ENCODE data around the gene GPBP1L1.

The GPBP1L1 gene

DNA sequence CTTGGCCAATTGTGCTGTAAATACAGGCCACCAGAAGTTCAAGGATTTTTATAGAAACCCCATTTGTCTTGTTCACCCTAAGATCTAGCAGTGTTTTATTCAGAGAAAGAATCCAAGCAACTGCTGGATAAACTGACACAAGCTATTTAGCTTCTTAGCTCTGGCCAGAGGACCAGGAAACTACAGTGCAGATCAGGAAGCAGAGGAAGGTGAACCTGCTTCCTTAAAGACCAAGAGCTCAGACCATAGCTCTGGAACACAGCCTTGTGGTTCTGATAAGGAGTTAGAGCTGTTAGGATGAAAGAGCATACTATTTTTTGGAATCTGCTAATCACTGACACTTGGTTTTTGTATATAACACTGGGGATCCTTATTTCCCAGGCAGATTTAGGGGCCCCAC is 57.3 kb downstream of the GPBP1L1 start:
- no peak for DNase-seq (ENCODE audit: low read depth)
- no peak overlapping the region for H3K9ac ChIP-seq (ENCODE audit: low read length)
- H3K4me3 ChIP-seq (ENCODE audit: low read length), result no peak overlapping the region
- peaks cover 75% of the 10 kb centered on the region for H3K36me3 ChIP-seq (ENCODE audit: control insufficient read depth, insufficient read depth, low read length, severe bottlenecking)
- no peaks in the 10 kb centered on the region for H3K9me3 ChIP-seq (ENCODE audit: control insufficient read depth, low read length)
- H3K27me3 ChIP-seq (replicated peaks; ENCODE audit: control insufficient read depth, insufficient read depth, low read length), result no peaks in the 10 kb centered on the region
- H3K4me1 ChIP-seq (ENCODE audit: control insufficient read depth, insufficient read depth, low read length), result no peaks in the 10 kb centered on the region

DNA sequence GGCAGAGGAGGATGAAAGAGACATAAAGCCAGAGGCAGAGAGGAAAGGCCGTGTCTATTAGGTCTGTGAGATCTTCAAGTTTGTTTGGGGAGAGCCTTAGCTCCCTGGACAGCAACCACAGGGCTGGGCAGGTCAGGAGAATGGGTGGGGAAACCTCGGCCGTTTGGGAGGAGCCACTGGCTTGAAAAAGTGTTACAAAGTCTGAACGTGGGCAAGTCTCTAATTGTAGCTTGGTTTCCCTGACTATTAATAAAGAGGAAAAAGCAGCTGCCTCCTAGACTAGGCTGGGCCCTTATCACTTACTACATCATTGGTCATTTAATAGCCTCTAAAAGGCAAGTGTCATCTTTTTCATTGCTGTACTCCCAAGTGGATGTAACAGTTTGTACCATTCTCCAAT is 62.4 kb downstream of the GPBP1L1 start, which contains the start of gene CCDC17:
CCDC17 (minus strand) TSS at position 83 of the 400 bp plus-strand sequence. CDS start 145 bp downstream, outside the sequence.
- Histone ChIP-seq H3K4me3 (ENCODE audit: low read length) (no peak within 1 kb of the TSS), H3K27me3 (replicated peaks; ENCODE audit: control insufficient read depth, insufficient read depth, low read length) (no peaks in the 10 kb centered on the region), H3K4me1 (ENCODE audit: control insufficient read depth, insufficient read depth, low read length) (peaks cover 5% of the 10 kb centered on the region), H3K9ac (ENCODE audit: low read length) (peak within 1 kb of the TSS; percentile 40), H3K36me3 (ENCODE audit: control insufficient read depth, insufficient read depth, low read length, severe bottlenecking) (peaks cover 27% of the 10 kb centered on the region), H3K9me3 (ENCODE audit: control insufficient read depth, low read length) (no peaks in the 10 kb centered on the region)
- DNase-seq (ENCODE audit: low read depth), result no peak

DNA sequence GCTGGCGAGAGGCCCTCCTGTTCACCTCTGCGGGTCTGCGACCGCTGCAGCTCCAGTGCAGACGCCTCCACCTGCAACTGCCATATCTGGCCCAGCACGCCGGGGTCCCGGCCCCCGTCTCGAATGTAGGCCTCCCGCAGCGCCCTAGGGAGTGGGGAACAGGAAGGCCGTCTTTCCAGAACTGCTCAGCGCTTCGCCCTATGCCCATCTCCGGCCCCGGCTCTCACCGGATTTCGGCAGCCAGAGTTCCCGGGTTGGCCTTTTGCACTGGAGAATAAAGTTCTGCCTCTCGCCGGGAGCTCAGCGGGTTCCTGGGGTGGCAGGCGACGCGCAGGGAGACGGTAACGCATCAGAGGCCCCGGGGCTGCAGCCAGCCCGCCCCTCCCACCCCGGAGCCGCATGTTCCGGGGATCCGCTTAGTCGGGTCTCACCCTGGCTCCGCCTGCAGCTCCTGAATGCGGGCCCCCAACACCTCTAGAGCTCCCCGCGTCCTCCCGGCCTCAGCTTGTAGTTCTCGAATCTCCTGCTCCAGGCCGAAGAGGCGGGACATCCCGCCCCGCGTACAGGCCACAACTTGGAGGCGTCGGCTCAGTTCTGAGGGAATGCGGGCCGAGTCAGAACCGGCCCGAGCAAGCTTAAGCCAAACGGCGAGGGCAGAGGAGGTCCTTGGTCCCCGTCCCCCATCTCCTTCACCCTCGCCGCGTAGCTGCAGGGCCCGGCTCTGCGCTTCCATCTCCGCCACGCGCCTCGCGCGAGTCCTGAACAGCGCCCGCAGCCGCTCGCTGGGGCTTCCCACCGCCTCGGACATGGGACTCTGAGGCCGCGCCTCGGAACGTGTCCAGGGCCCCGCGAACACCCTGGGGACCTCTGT is 63.6 kb downstream of the GPBP1L1 start:
- no peaks in the 10 kb centered on the region for H3K27me3 ChIP-seq (replicated peaks; ENCODE audit: control insufficient read depth, insufficient read depth, low read length)
- H3K9ac ChIP-seq (ENCODE audit: low read length), result peak overlapping the region; percentile 40
- H3K36me3 ChIP-seq (ENCODE audit: control insufficient read depth, insufficient read depth, low read length, severe bottlenecking), result peaks cover 25% of the 10 kb centered on the region
- no peak for DNase-seq (ENCODE audit: low read depth)
- H3K4me3 ChIP-seq (ENCODE audit: low read length), result no peak overlapping the region
- H3K4me1 ChIP-seq (ENCODE audit: control insufficient read depth, insufficient read depth, low read length), result peaks cover 5% of the 10 kb centered on the region
- H3K9me3 ChIP-seq (ENCODE audit: control insufficient read depth, low read length), result no peaks in the 10 kb centered on the region

DNA sequence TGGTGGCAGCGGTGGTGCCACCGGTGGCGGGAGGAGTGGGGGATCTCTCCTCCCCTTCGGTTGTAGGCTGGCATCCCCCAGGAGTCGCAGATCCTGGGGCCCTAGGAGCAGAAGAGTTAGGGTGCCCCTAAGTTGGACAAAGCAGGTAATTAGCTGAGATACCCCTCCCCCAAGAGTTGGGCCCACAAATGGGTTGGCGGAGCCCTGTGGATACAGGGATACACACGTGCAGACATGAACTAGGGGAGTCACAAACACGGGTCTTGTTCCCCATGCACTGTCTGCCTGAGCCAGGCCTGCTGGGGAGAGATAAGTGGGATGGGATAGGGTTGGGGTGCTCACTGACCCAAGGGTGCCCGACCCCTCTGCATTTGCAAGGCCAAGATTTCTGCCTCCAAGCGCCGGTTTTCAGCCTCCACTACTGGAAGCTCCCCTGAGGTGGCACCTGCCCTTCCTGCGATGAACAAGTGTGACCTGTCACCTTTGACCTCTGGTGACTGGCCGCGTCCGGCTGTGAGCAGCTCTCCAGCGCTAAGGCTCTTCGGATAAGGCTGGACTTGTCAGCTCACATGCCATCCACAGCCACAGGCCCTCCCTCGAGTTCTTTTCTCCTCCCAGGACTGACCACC is 64.3 kb downstream of the GPBP1L1 start:
- H3K9me3 ChIP-seq (ENCODE audit: control insufficient read depth, low read length), result no peaks in the 10 kb centered on the region
- peaks cover 5% of the 10 kb centered on the region for H3K4me1 ChIP-seq (ENCODE audit: control insufficient read depth, insufficient read depth, low read length)
- no peak overlapping the region for H3K4me3 ChIP-seq (ENCODE audit: low read length)
- H3K36me3 ChIP-seq (ENCODE audit: control insufficient read depth, insufficient read depth, low read length, severe bottlenecking), result peaks cover 25% of the 10 kb centered on the region
- peak overlapping the region; percentile 40 for H3K9ac ChIP-seq (ENCODE audit: low read length)
- no peaks in the 10 kb centered on the region for H3K27me3 ChIP-seq (replicated peaks; ENCODE audit: control insufficient read depth, insufficient read depth, low read length)
- no peak for DNase-seq (ENCODE audit: low read depth)

DNA sequence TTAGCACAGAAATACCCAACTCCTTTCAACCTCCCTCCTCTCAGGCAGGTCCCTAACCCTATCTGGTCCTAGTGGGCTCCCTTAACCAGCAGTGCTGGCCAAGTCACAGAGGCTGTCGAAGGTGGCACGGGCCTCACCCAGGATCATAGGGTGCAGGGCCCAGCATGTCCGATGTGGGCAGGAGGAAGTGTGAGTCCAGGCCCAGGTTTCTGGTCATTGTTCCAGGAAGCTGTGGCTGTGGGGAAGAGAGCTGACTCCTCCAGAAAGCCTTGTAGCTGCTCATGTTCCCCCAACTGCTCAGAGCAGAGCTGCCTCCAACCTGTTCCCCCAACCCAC is 64.9 kb downstream of the GPBP1L1 start:
- peaks cover 27% of the 10 kb centered on the region for H3K36me3 ChIP-seq (ENCODE audit: control insufficient read depth, insufficient read depth, low read length, severe bottlenecking)
- no peaks in the 10 kb centered on the region for H3K27me3 ChIP-seq (replicated peaks; ENCODE audit: control insufficient read depth, insufficient read depth, low read length)
- H3K9me3 ChIP-seq (ENCODE audit: control insufficient read depth, low read length), result no peaks in the 10 kb centered on the region
- DNase-seq (ENCODE audit: low read depth), result no peak
- H3K4me3 ChIP-seq (ENCODE audit: low read length), result no peak overlapping the region
- peaks cover 5% of the 10 kb centered on the region for H3K4me1 ChIP-seq (ENCODE audit: control insufficient read depth, insufficient read depth, low read length)
- H3K9ac ChIP-seq (ENCODE audit: low read length), result no peak overlapping the region

DNA sequence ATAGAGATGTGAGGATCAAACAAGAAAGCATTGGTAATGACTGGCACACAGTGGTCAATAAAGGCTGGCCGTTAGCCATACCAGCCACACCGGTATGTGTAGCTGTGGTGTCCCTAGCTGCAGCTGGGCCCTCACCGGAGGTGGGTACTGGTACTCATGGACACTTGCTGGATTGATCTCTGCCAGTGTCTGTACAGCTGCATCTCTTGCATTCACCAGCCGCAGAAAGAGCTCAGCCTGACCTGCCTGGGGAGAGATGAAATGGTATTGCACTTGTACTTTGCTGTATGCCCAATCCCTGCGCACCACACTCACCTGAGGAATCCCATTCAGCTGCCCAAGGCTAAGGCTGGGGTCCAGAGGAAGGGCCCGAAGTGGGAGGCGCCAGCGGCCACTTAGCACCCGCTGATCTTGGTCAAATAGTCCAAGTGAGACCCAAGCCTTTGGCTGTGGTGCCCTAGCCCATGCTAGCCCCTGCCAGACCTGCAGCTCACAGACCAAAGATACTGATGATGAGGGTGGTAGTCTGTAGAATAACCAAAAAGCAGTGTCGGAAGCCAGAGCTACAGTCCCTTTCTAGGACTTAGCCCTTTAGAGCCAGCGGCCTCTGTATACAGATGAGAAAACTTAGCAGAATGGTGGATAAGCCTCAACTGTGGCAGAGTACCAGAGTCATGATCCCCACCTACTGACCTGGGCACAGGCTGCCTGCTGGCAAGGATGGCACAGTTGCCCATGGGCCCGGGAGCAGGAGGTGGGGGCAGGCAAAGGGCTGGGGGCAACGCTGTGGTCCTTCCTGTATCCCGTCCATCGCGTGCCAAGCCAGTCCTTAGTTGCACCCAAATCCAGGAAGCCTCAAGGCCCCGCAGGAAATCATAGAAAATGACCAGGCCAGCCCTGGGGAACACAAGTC is 65.5 kb downstream of the GPBP1L1 start:
- Histone ChIP-seq H3K36me3 (ENCODE audit: control insufficient read depth, insufficient read depth, low read length, severe bottlenecking) (peaks cover 31% of the 10 kb centered on the region), H3K4me3 (ENCODE audit: low read length) (no peak overlapping the region), H3K27me3 (replicated peaks; ENCODE audit: control insufficient read depth, insufficient read depth, low read length) (no peaks in the 10 kb centered on the region), H3K9ac (ENCODE audit: low read length) (no peak overlapping the region), H3K9me3 (ENCODE audit: control insufficient read depth, low read length) (no peaks in the 10 kb centered on the region), H3K4me1 (ENCODE audit: control insufficient read depth, insufficient read depth, low read length) (peaks cover 5% of the 10 kb centered on the region)
- no peak for DNase-seq (ENCODE audit: low read depth)

DNA sequence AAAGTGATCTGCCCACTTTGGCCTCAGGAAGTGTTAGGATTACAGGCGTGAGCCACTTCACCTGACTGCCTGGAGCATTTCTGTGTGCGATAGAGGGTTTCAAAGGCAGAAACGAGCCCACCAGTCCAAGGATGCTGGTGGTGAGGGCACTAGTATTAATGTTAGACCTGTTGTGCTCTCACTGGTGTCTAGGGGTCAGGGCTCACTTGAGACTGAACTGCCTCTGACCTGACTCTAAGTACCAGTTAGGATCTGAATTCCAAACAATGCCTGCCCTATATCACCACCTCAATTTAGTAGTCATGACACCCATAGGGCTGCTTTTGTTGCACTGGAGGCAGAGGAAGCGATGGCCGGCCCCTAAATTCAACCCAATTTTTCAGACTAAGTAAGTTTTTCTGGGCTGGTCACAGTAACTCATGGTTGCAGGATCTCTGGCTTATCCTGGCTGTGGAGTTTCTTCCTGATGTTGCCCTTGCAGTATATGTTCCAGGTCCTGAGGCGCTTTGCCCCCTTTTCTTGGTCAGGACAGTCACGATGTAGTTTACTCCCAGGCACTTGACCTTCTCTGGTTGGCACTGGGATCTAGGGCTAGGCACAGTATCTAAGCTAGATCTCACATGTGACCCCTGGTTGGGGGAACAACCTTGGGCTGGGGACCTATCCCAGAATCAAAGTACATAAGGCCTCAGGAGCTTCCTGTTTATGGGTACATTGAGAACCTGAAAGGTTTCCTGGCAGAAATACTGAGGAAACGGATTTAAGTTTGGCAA is 67.0 kb downstream of the GPBP1L1 start:
- Histone ChIP-seq H3K4me3 (ENCODE audit: low read length) (no peak overlapping the region), H3K36me3 (ENCODE audit: control insufficient read depth, insufficient read depth, low read length, severe bottlenecking) (peaks cover 41% of the 10 kb centered on the region), H3K4me1 (ENCODE audit: control insufficient read depth, insufficient read depth, low read length) (peaks cover 5% of the 10 kb centered on the region), H3K27me3 (replicated peaks; ENCODE audit: control insufficient read depth, insufficient read depth, low read length) (no peaks in the 10 kb centered on the region), H3K9ac (ENCODE audit: low read length) (no peak overlapping the region), H3K9me3 (ENCODE audit: control insufficient read depth, low read length) (no peaks in the 10 kb centered on the region)
- DNase-seq (ENCODE audit: low read depth), result no peak

DNA sequence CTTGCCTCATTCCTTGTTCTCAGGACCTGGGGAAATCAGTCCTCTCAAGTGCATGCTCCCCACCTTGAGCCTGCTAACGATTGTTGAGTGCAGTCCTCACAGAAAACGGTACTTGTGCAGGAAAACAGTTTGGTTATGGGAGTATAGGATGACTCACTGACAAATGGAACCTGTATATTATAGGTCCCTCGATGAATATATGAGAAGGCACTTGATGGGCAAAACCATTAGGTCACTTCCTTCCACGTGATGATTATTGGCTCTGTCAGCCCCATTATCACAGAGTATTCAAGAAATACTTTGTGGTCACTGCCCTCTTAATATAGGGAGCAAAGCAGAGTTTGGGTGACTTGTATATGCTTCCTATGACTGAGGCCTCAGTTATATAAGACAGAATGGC is 68.7 kb downstream of the GPBP1L1 start:
- Histone ChIP-seq H3K36me3 (ENCODE audit: control insufficient read depth, insufficient read depth, low read length, severe bottlenecking) (peaks cover 52% of the 10 kb centered on the region), H3K4me1 (ENCODE audit: control insufficient read depth, insufficient read depth, low read length) (no peaks in the 10 kb centered on the region), H3K9ac (ENCODE audit: low read length) (no peak overlapping the region), H3K9me3 (ENCODE audit: control insufficient read depth, low read length) (no peaks in the 10 kb centered on the region), H3K4me3 (ENCODE audit: low read length) (no peak overlapping the region), H3K27me3 (replicated peaks; ENCODE audit: control insufficient read depth, insufficient read depth, low read length) (no peaks in the 10 kb centered on the region)
- no peak for DNase-seq (ENCODE audit: low read depth)

DNA sequence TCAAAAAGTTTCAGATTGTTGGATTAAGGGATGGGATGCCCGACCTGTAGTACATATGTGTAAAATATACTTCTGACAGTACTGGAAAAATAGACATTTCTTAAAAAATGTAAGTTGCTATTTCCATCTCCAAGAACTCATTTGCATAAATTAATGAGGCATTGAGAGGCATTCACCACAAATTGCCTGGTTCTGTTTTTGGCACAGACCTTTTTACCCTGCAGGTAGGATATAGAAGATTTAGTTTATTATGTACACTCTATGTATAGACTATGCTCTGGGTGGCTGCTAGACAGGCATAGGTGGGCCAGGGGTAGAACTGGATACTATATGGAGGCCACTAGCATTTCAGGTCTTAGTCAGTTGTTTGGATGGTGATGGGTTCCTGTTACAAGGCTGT is 70.4 kb downstream of the GPBP1L1 start:
- Histone ChIP-seq H3K4me3 (ENCODE audit: low read length) (no peak overlapping the region), H3K9ac (ENCODE audit: low read length) (no peak overlapping the region), H3K36me3 (ENCODE audit: control insufficient read depth, insufficient read depth, low read length, severe bottlenecking) (peaks cover 52% of the 10 kb centered on the region), H3K9me3 (ENCODE audit: control insufficient read depth, low read length) (no peaks in the 10 kb centered on the region), H3K4me1 (ENCODE audit: control insufficient read depth, insufficient read depth, low read length) (no peaks in the 10 kb centered on the region), H3K27me3 (replicated peaks; ENCODE audit: control insufficient read depth, insufficient read depth, low read length) (no peaks in the 10 kb centered on the region)
- DNase-seq (ENCODE audit: low read depth), result no peak

DNA sequence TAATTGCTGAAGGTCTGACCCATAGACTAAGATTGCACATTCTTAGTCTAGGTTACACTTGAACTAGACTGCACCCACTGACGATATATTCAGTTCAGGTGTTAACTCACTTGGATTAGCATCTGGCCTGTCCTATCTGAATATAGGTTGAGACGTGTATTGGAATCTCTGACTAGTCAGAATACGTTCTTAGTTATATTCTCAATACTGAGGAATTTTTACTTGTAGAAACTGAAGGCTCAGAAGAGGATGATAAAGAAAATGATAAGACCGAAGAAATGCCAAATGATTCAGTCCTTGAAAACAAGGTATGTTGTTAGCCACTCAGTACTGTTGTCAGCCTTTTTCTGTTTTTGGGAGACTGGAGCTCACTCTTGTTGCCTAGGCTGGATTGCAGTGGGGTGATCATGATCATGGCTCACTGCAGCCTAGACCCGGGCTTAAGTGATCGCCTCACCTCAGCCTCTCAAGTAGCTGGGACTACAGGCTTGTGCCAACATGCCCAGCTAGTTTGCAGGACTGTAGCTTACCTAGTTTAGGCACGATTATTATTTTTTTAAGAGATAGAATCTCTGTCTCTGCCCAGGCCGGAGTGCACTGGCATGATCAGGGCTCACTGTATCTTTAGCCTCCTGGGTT is 73.3 kb downstream of the GPBP1L1 start:
- no peaks in the 10 kb centered on the region for H3K9me3 ChIP-seq (ENCODE audit: control insufficient read depth, low read length)
- H3K4me1 ChIP-seq (ENCODE audit: control insufficient read depth, insufficient read depth, low read length), result no peaks in the 10 kb centered on the region
- no peak overlapping the region for H3K9ac ChIP-seq (ENCODE audit: low read length)
- DNase-seq (ENCODE audit: low read depth), result no peak
- H3K36me3 ChIP-seq (ENCODE audit: control insufficient read depth, insufficient read depth, low read length, severe bottlenecking), result peaks cover 52% of the 10 kb centered on the region
- no peaks in the 10 kb centered on the region for H3K27me3 ChIP-seq (replicated peaks; ENCODE audit: control insufficient read depth, insufficient read depth, low read length)
- H3K4me3 ChIP-seq (ENCODE audit: low read length), result no peak overlapping the region

All from adipocyte (in vitro differentiated cells).